Caco-2 (cell line): ENCODE measurements around the gene SCTR. TPM values are rescaled to one million over a fixed set of nuclear protein-coding genes. Genes with fewer than 3 reads are reported as not detected.

Source experiments
- BruUV-seq: library from RNA; stranded (reverse); fragments of 400-500 nt; replicated peaks from 2 replicates; lab custom pipeline; 2021; lab: Mats Ljungman, UMichigan
- CTCF ChIA-PET: fragments of 300-600 bp; sonication (Branson Sonifier 250); formaldehyde crosslinking; loops from one replicate; lab custom pipeline; 2022; ENCODE audit warnings: antibody characterized with exemption; lab: Charles Lee
- POLR2A ChIA-PET: fragments of 300-600 bp; sonication (Branson Sonifier 250); formaldehyde crosslinking; loops from one replicate; lab custom pipeline; 2022; ENCODE audit warnings: antibody characterized with exemption; lab: Charles Lee
- DNase-seq, 2 experiments: peaks; one replicate each; pipeline versions ENCODE4 v3.0.0 to v3.0.0-alpha.2; 2020 to 2022
- H3K27me3 ChIP-seq: replicated peaks from 2 replicates; pipeline ENCODE4 v1.6.0; 2011; ENCODE audit warnings: low read length; ENCODE audit not compliant: control insufficient read depth, insufficient read depth
- H3K36me3 ChIP-seq: 2 replicates; pipeline ENCODE4 v1.5.1; 2011; ENCODE audit warnings: low read length; ENCODE audit not compliant: control insufficient read depth, insufficient read depth
- H3K4me1 ChIP-seq: fragments of 250-450 bp; sonication (Bioruptor Pico); 2 replicates; pipeline ENCODE4 v1.5.1; 2020; ENCODE audit warnings: mild to moderate bottlenecking
- H3K4me3 ChIP-seq: 2 replicates; pipeline ENCODE4 v1.5.1; 2011; ENCODE audit warnings: low read depth, mild to moderate bottlenecking, control low read depth, low read length
- H3K9me3 ChIP-seq: fragments of 250-450 bp; sonication (Bioruptor Pico); 2 replicates; pipeline ENCODE4 v1.5.1; 2020; ENCODE audit warnings: mild to moderate bottlenecking, moderate library complexity
- H3K27ac Mint-ChIP-seq: one replicate; pipeline ENCODE4 v1.8.0; 2022; ENCODE audit warnings: mixed read lengths; ENCODE audit not compliant: unreplicated experiment
- H3K27me3 Mint-ChIP-seq: one replicate; pipeline ENCODE4 v1.8.0; 2022; ENCODE audit warnings: mixed read lengths; ENCODE audit not compliant: insufficient read depth, unreplicated experiment
- H3K36me3 Mint-ChIP-seq: one replicate; pipeline ENCODE4 v1.8.0; 2022; ENCODE audit warnings: mild to moderate bottlenecking, mixed read lengths; ENCODE audit not compliant: insufficient read depth, unreplicated experiment
- H3K4me1 Mint-ChIP-seq: one replicate; pipeline ENCODE4 v1.8.0; 2022; ENCODE audit warnings: low read depth, mixed read lengths; ENCODE audit not compliant: unreplicated experiment
- H3K4me3 Mint-ChIP-seq: one replicate; pipeline ENCODE4 v1.8.0; 2022; ENCODE audit warnings: mild to moderate bottlenecking, moderate library complexity, mixed read lengths; ENCODE audit not compliant: unreplicated experiment
- H3K9me3 Mint-ChIP-seq: one replicate; pipeline ENCODE4 v1.8.0; 2022; ENCODE audit warnings: mixed read lengths; ENCODE audit not compliant: unreplicated experiment
- CTCF ChIP-seq, 2 experiments: fragments of 200-600 bp in 1 of 2; IDR thresholded peaks; 1 replicate in 1 of 2; 2 replicates in 1 of 2; pipeline versions ENCODE4 v1.5.1 to v1.8.0; 2011 to 2022; ENCODE audit warnings: antibody characterized with exemption in 1 of 2, control low read depth in 1 of 2, inconsistent platforms in 1 of 2, low read depth in 1 of 2, low read length in 1 of 2, mild to moderate bottlenecking in 1 of 2, moderate library complexity in 1 of 2; ENCODE audit not compliant: insufficient read depth in 1 of 2, severe bottlenecking in 1 of 2, unreplicated experiment in 1 of 2
- intact Hi-C: fragments of 100-400 bp; cut with micrococcal nuclease; formaldehyde crosslinking; loops from one replicate; pipeline ENCODE4 v1.10.0; 2022; ENCODE audit not compliant: unreplicated experiment
- total RNA-seq: library from RNA; stranded (reverse); gene quantifications from 2 replicates; pipeline ENCODE4 v1.2.3, GENCODE V29; 2022

SCTR gene
- total RNA-seq, 1 experiment from 2014 or later: not detected

GRCh38 chr2:119550346-119550745, 26.1 kb upstream of the SCTR start:
- no peak for DNase-seq
- H3K27me3 Mint-ChIP-seq: no peaks in the 10 kb centered on the region

GRCh38 chr2:119549241-119549640, 25.0 kb upstream of the SCTR start:
- Histone ChIP-seq H3K4me1 (peaks cover 63% of the 10 kb centered on the region), H3K27me3 (no peaks in the 10 kb centered on the region), H3K4me3 (no peak overlapping the region), H3K9me3 (no peaks in the 10 kb centered on the region), H3K36me3 (no peaks in the 10 kb centered on the region)
- no peak for TF ChIP-seq CTCF (IDR thresholded peaks at IDR 0.05; ENCODE audit: insufficient read depth in 1 of 2, low read depth in 1 of 2, low read length in 1 of 2, severe bottlenecking in 1 of 2, unreplicated experiment in 1 of 2)
- DNase-seq: no peak
- intact Hi-C loops: no loop called here
- Mint-ChIP-seq H3K36me3 (peaks cover 1% of the 10 kb centered on the region), H3K27me3 (no peaks in the 10 kb centered on the region), H3K9me3 (no peaks in the 10 kb centered on the region), H3K4me1 (peaks cover 43% of the 10 kb centered on the region), H3K27ac (no peak overlapping the region), H3K4me3 (no peak overlapping the region)
- POLR2A ChIA-PET: no interaction called here
- CTCF ChIA-PET: no interaction called here
- no TSS peak for BruUV-seq

More at GRCh38 chr2:119550346-119550745, 26.1 kb upstream of the SCTR start:
- BruUV-seq: no TSS peak
- CTCF ChIA-PET: no interaction called here
- H3K4me1 ChIP-seq: peaks cover 53% of the 10 kb centered on the region
- POLR2A ChIA-PET: no interaction called here
- H3K36me3 ChIP-seq: no peaks in the 10 kb centered on the region
- intact Hi-C loops: no loop called here
- no peaks in the 10 kb centered on the region for H3K27me3 ChIP-seq
- no peaks in the 10 kb centered on the region for H3K9me3 ChIP-seq
- Mint-ChIP-seq H3K27ac (no peak overlapping the region), H3K4me3 (no peak overlapping the region), H3K9me3 (no peaks in the 10 kb centered on the region), H3K4me1 (peaks cover 37% of the 10 kb centered on the region), H3K36me3 (no peaks in the 10 kb centered on the region)
- H3K4me3 ChIP-seq: no peak overlapping the region
- no peak for TF ChIP-seq CTCF (IDR thresholded peaks at IDR 0.05; ENCODE audit: insufficient read depth in 1 of 2, low read depth in 1 of 2, low read length in 1 of 2, severe bottlenecking in 1 of 2, unreplicated experiment in 1 of 2)

- H3K9me3 Mint-ChIP-seq: no peaks in the 10 kb centered on the region
- Histone ChIP-seq H3K36me3 (no peaks in the 10 kb centered on the region), H3K4me1 (peaks cover 63% of the 10 kb centered on the region), H3K4me3 (no peak overlapping the region), H3K27me3 (no peaks in the 10 kb centered on the region), H3K9me3 (no peaks in the 10 kb centered on the region)
- no peak for DNase-seq
- H3K4me1 Mint-ChIP-seq: peaks cover 43% of the 10 kb centered on the region
- H3K27ac Mint-ChIP-seq: no peak overlapping the region
- H3K4me3 Mint-ChIP-seq: no peak overlapping the region
- H3K36me3 Mint-ChIP-seq: peaks cover 5% of the 10 kb centered on the region
- no TSS peak for BruUV-seq
- ChIA-PET POLR2A (interaction anchor here (0.5 kb wide), 1 partner anchor 106 kb away, joined by 3 read pairs; no protein-coding TSS in a partner anchor), CTCF (no interaction called here)
- intact Hi-C loops: no loop called here
- no peak for TF ChIP-seq CTCF (IDR thresholded peaks at IDR 0.05; ENCODE audit: insufficient read depth in 1 of 2, low read depth in 1 of 2, low read length in 1 of 2, severe bottlenecking in 1 of 2, unreplicated experiment in 1 of 2)
- no peaks in the 10 kb centered on the region for H3K27me3 Mint-ChIP-seq
Measured at GRCh38 chr2:119548516-119549120, 24.3 kb upstream of the SCTR start.
